Measurements from ENCODE around the gene HMGXB3. TPM values are rescaled to one million over a fixed set of nuclear protein-coding genes. Genes with fewer than 3 reads are reported as not detected.

The HMGXB3 gene
- total RNA-seq, 2 experiments from 2014 or later: 30.4 to 32.6 TPM

DNA sequence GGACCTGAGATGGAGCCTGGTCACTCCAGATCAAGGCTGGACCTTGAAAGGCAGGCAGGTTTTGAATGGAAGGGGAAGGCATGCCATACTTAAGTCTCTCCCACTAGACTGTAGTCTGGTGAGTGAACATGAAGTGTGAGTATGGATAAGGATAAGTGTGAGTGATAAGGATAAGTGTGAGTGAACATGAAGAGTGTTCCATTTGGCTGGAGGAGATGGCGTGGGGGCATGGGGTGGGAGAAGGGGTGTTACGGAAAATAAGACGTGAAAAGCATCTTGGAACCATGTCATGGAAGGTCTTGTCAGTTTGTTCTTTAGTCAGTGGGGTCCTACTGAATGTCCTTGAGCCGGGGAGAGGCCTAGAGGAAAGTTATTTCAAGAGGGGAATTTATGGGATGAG lies 32.8 kb downstream of the HMGXB3 start:
- ATAC-seq: no peak
- Mint-ChIP-seq H3K9me3 (no peaks in the 10 kb centered on the region), H3K27ac (no peak overlapping the region), H3K4me3 (no peak overlapping the region), H3K4me1 (ENCODE audit: low read depth) (no peaks in the 10 kb centered on the region), H3K36me3 (ENCODE audit: low read depth) (peaks cover 61% of the 10 kb centered on the region), H3K27me3 (no peaks in the 10 kb centered on the region)
- ChIA-PET CTCF (interaction anchor here (1.4 kb wide), 1 partner anchor 10 kb away, joined by 4 read pairs; no protein-coding TSS in a partner anchor), POLR2A (no interaction called here)
- intact Hi-C loops (cut with micrococcal nuclease): no loop called here
- TF ChIP-seq, protein P1, sequence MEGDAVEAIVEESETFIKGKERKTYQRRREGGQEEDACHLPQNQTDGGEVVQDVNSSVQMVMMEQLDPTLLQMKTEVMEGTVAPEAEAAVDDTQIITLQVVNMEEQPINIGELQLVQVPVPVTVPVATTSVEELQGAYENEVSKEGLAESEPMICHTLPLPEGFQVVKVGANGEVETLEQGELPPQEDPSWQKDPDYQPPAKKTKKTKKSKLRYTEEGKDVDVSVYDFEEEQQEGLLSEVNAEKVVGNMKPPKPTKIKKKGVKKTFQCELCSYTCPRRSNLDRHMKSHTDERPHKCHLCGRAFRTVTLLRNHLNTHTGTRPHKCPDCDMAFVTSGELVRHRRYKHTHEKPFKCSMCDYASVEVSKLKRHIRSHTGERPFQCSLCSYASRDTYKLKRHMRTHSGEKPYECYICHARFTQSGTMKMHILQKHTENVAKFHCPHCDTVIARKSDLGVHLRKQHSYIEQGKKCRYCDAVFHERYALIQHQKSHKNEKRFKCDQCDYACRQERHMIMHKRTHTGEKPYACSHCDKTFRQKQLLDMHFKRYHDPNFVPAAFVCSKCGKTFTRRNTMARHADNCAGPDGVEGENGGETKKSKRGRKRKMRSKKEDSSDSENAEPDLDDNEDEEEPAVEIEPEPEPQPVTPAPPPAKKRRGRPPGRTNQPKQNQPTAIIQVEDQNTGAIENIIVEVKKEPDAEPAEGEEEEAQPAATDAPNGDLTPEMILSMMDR (IDR thresholded peaks at IDR 0.05): no peak
- DNase-seq: no peak

DNA sequence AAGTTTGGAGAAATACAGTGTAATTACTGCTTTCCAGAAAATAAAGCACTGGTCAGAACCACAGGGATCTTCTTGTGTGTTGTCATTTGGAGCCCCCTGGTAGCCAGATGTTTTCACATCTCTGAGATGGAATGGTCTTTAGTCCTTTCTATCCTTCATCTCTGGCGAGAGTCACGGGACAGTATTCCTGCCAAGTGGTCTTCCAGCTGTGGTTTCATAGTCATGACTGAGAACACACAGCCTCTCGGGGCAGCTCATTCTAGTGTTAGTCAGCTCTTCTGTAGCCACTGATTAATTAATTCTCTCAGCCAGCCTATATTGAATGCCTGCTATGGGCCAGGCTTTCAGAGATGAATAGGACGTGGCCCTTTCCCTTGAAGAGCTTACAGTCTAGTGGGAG lies 34.1 kb downstream of the HMGXB3 start:
- ATAC-seq: no peak
- Mint-ChIP-seq H3K9me3 (no peaks in the 10 kb centered on the region), H3K36me3 (ENCODE audit: low read depth) (peaks cover 59% of the 10 kb centered on the region), H3K27me3 (no peaks in the 10 kb centered on the region), H3K4me1 (ENCODE audit: low read depth) (no peaks in the 10 kb centered on the region), H3K27ac (no peak overlapping the region), H3K4me3 (no peak overlapping the region)
- CTCF ChIA-PET: interaction anchor here (1.4 kb wide), 1 partner anchor 11 kb away, joined by 4 read pairs; no protein-coding TSS in a partner anchor
- POLR2A ChIA-PET: no interaction called here
- intact Hi-C loops (cut with micrococcal nuclease): no loop called here
- DNase-seq: no peak
- TF ChIP-seq, protein P1 (IDR thresholded peaks at IDR 0.05): no peak

GRCh38 chr5:150035139-150035895 lies 34.8 kb downstream of the HMGXB3 start:
- Mint-ChIP-seq H3K27me3 (no peaks in the 10 kb centered on the region), H3K9me3 (no peaks in the 10 kb centered on the region), H3K4me3 (no peak overlapping the region), H3K27ac (no peak overlapping the region), H3K36me3 (ENCODE audit: low read depth) (peaks cover 62% of the 10 kb centered on the region), H3K4me1 (ENCODE audit: low read depth) (no peaks in the 10 kb centered on the region)
- POLR2A ChIA-PET: interaction anchor here (1.5 kb wide), 1 partner anchor 35 kb away, joined by 4 read pairs; the partner anchor contains the start of genes HMGXB3 and TIGD6
- CTCF ChIA-PET: no interaction called here
- TF ChIP-seq, protein P1 (IDR thresholded peaks at IDR 0.05): no peak
- intact Hi-C loops (cut with micrococcal nuclease): no loop called here
- DNase-seq (no peak), ATAC-seq (no peak)

DNA sequence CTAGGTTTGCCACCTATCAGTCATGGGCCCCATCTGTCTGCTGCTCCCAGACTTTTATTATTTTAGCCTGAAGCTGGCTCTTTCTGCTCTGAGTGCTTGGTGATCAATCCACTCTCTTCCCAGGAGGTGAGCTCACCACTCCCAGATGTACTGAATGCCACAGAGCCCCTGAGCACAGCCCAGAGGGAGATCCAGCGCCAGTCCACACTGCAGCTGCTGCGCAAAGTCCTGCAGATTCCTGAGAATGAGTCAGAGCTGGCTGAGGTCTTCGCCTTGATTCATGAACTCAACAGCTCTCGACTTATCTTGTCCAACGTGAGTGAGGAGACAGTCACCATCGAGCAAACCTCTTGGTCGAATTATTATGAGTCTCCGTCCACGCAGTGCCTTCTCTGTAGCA lies 36.0 kb downstream of the HMGXB3 start:
- Mint-ChIP-seq H3K4me1 (ENCODE audit: low read depth) (no peaks in the 10 kb centered on the region), H3K36me3 (ENCODE audit: low read depth) (peaks cover 64% of the 10 kb centered on the region), H3K4me3 (no peak overlapping the region), H3K9me3 (no peaks in the 10 kb centered on the region), H3K27me3 (no peaks in the 10 kb centered on the region), H3K27ac (no peak overlapping the region)
- ChIA-PET POLR2A (interaction anchor here (1.1 to 1.5 kb wide), 2 partner anchors 12 to 36 kb away, joined by 3 to 4 read pairs; partner anchors contain the start of genes HMGXB3 and TIGD6), CTCF (interaction anchor here (0.7 to 1.5 kb wide), 2 partner anchors 9 to 34 kb away, joined by 4 read pairs; no protein-coding TSS in a partner anchor)
- no peak for ATAC-seq
- TF ChIP-seq, protein P1 (IDR thresholded peaks at IDR 0.05): no peak
- no peak for DNase-seq
- intact Hi-C loops (cut with micrococcal nuclease): no loop called here

GRCh38 chr5:150038547-150038946 lies 38.0 kb downstream of the HMGXB3 start:
- Mint-ChIP-seq H3K27ac (no peak overlapping the region), H3K36me3 (ENCODE audit: low read depth) (peaks cover 58% of the 10 kb centered on the region), H3K4me3 (no peak overlapping the region), H3K27me3 (no peaks in the 10 kb centered on the region), H3K4me1 (ENCODE audit: low read depth) (peaks cover 11% of the 10 kb centered on the region), H3K9me3 (no peaks in the 10 kb centered on the region)
- no peak for ATAC-seq
- intact Hi-C loops (cut with micrococcal nuclease): no loop called here
- POLR2A ChIA-PET: interaction anchor here (0.8 kb wide), 1 partner anchor 13 kb away, joined by 3 read pairs; no protein-coding TSS in a partner anchor
- TF ChIP-seq, protein P1 (IDR thresholded peaks at IDR 0.05): no peak
- no peak for DNase-seq
- CTCF ChIA-PET: interaction anchor here (0.7 to 1.0 kb wide), 2 partner anchors 48 to 220 kb away, joined by 3 read pairs; no protein-coding TSS in a partner anchor
